HepG2 (cell line): ENCODE measurements around the gene SPAG9. TPM values are rescaled to one million over a fixed set of nuclear protein-coding genes. Genes with fewer than 3 reads are reported as not detected.

Experiments used
- ARNTL ChIP-seq: sonication (generic); formaldehyde crosslinking; IDR thresholded peaks from 2 replicates; pipeline ENCODE4 v1.4.0; 2020; ENCODE audit warnings: mild to moderate bottlenecking, missing genetic modification reagents
- ATF2 ChIP-seq: sonication (generic); formaldehyde crosslinking; IDR thresholded peaks from 2 replicates; pipeline ENCODE4 v1.4.0; 2020; ENCODE audit warnings: missing genetic modification reagents
- ELK4 ChIP-seq: sonication (generic); formaldehyde crosslinking; IDR thresholded peaks from 2 replicates; pipeline ENCODE4 v1.9.0; 2021; ENCODE audit warnings: missing genetic modification reagents, borderline replicate concordance
- HCFC1 ChIP-seq: fragments of 150-350 bp; IDR thresholded peaks from 2 replicates; pipeline ENCODE4 v1.6.1; 2014; ENCODE audit warnings: low read depth, low read length
- MAZ ChIP-seq, 2 experiments: sonication (generic) in 1 of 2; formaldehyde crosslinking in 1 of 2; IDR thresholded peaks; 2 replicates each; pipeline versions ENCODE4 v1.5.0 to v1.6.1; 2012 to 2020; ENCODE audit warnings: low read depth in 2 of 2, mild to moderate bottlenecking in 2 of 2, borderline replicate concordance in 1 of 2, improper control_type of control experiment in 1 of 2, low read length in 1 of 2, missing genetic modification reagents in 1 of 2, moderate library complexity in 1 of 2
- NFYB ChIP-seq: sonication (generic); formaldehyde crosslinking; IDR thresholded peaks from 2 replicates; pipeline ENCODE4 v1.4.0; 2020; ENCODE audit warnings: missing genetic modification reagents
- RFXAP ChIP-seq: sonication (generic); formaldehyde crosslinking; IDR thresholded peaks from 2 replicates; pipeline ENCODE4 v1.4.0; 2020; ENCODE audit warnings: missing genetic modification reagents, borderline replicate concordance
- ZBED4 ChIP-seq: sonication (generic); formaldehyde crosslinking; IDR thresholded peaks from 2 replicates; pipeline ENCODE4 v1.4.0; 2020; ENCODE audit warnings: missing genetic modification reagents, borderline replicate concordance
- ZBTB25 ChIP-seq: IDR thresholded peaks from 2 replicates; pipeline ENCODE4 v1.6.1; 2018; ENCODE audit warnings: missing genetic modification reagents
- ZKSCAN1 ChIP-seq: fragments of 150-350 bp; IDR thresholded peaks from 2 replicates; pipeline ENCODE4 v1.6.1; 2014; ENCODE audit warnings: low read length
- ZNF260 ChIP-seq: sonication (generic); formaldehyde crosslinking; IDR thresholded peaks from 2 replicates; pipeline ENCODE4 v1.4.0; 2020; ENCODE audit warnings: missing genetic modification reagents, low read depth, mild to moderate bottlenecking, borderline replicate concordance
- ZNF432 ChIP-seq: sonication (generic); formaldehyde crosslinking; IDR thresholded peaks from 2 replicates; pipeline ENCODE4 v1.5.0; 2020; ENCODE audit warnings: missing genetic modification reagents, mild to moderate bottlenecking, borderline replicate concordance
- ZNF552 ChIP-seq: sonication (generic); formaldehyde crosslinking; IDR thresholded peaks from 2 replicates; pipeline ENCODE4 v1.9.0; 2022; ENCODE audit warnings: missing genetic modification reagents, mild to moderate bottlenecking, borderline replicate concordance
- ZNF574 ChIP-seq: sonication (generic); formaldehyde crosslinking; IDR thresholded peaks from 2 replicates; pipeline ENCODE4 v1.4.0; 2020; ENCODE audit warnings: missing genetic modification reagents
- ZNF720 ChIP-seq: sonication (generic); formaldehyde crosslinking; IDR thresholded peaks from 2 replicates; pipeline ENCODE4 v1.4.0; 2020; ENCODE audit warnings: missing genetic modification reagents
- ZNF788 ChIP-seq: sonication (generic); formaldehyde crosslinking; IDR thresholded peaks from 2 replicates; pipeline ENCODE4 v1.5.0; 2020; ENCODE audit warnings: mild to moderate bottlenecking, missing genetic modification reagents, borderline replicate concordance
- polyA plus RNA-seq, 8 experiments: library from polyadenylated mRNA; depleted of rRNA in 3 of 8; stranded (reverse) in 7 of 8; unstranded in 1 of 8; fragments of >200 nt; fragmentation: Illumina TruSeq in 4 of 8; extraction: Trizol in 4 of 8; gene quantifications; 2 replicates each; pipeline versions ENCODE4 v1.2.1 to v1.2.3, GENCODE V29; 2011 to 2016; ENCODE audit warnings: low read depth in 4 of 8, missing spikeins in 1 of 8, mixed read lengths in 1 of 8; ENCODE audit not compliant: insufficient read depth in 1 of 8
- total RNA-seq, 5 experiments: library from RNA; depleted of rRNA; stranded (reverse); fragments of >200 nt; fragmentation: Illumina TruSeq; extraction: Trizol; gene quantifications; 2 replicates each; pipeline ENCODE4 v1.2.3, GENCODE V29; 2016; ENCODE audit warnings: low read depth in 1 of 5

The SPAG9 gene
- total and polyA plus RNA-seq, 2 of the 13 experiments (the other 11 are each of a cell fraction or from before 2014, with no cell fraction given) = 43.2 to 78.6 TPM

GRCh38 chr17:50956750-50957523 is 163.7 kb downstream of the SPAG9 start (continued):
- TF ChIP-seq ZNF574 (CRISPR knock-in tag) (peak; percentile 53), RFXAP (peak; percentile 53; the same call in 1 of the 2 replicates), NFYB (CRISPR knock-in tag) (no peak), ZBED4 (CRISPR knock-in tag) (peak; percentile 48; the same call in 1 of the 2 replicates), ZNF788 (CRISPR knock-in tag) (peak; percentile 40; the same call in 1 of the 2 replicates), ZNF432 (CRISPR knock-in tag) (no peak), ARNTL (no peak), ZNF552 (CRISPR knock-in tag) (no peak), MAZ (IDR thresholded peaks at IDR 0.05; ENCODE audit: borderline replicate concordance, low read depth, low read length) (no peak), MAZ (CRISPR knock-in tag; IDR thresholded peaks at IDR 0.05; ENCODE audit: low read depth) (0 out of 2 replicates have a peak, but pooled peaks have one; percentile 32), ZNF720 (CRISPR knock-in tag) (no peak), ATF2 (CRISPR knock-in tag) (0 out of 2 replicates have a peak, but pooled peaks have one; percentile 20), ZBTB25 (CRISPR knock-in tag) (0 out of 2 replicates have a peak, but pooled peaks have one; percentile 57), HCFC1 (no peak), ZKSCAN1 (no peak), ELK4 (CRISPR knock-in tag) (no peak), ZNF260 (CRISPR knock-in tag) (no peak)
